COLO829 (cell line): ENCODE data around the gene IL23A.
"Not testable (repeated sequence)": the region's sequence is repeated elsewhere in the genome, so short reads cannot be mapped to it uniquely, and the experiment has no call there.

Experiments used
- DNase-seq: peaks from one replicate; pipeline ENCODE4 v3.0.0; 2012; ENCODE audit warnings: low spot score

Gene IL23A

DNA sequence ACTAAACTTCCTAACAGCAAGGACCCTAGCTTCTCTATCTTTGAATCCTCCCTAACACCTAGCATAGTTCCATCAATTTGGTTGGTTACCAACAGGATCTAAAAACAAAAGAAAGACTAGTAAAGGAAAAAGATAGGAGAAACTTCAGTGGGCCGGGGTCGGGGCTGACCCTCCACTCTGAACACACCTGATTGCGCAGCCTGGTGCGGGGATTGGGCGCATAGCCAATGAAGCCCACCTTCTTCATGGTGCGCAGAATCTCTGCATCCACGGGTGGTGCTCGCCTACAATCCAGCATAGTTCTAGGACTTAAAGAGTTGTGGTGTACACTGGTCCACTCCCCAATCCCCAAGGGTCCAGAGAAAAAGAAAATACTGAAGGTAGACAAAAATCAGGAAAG, 12.6 kb upstream of the IL23A start:
- DNase-seq: no peak

DNA sequence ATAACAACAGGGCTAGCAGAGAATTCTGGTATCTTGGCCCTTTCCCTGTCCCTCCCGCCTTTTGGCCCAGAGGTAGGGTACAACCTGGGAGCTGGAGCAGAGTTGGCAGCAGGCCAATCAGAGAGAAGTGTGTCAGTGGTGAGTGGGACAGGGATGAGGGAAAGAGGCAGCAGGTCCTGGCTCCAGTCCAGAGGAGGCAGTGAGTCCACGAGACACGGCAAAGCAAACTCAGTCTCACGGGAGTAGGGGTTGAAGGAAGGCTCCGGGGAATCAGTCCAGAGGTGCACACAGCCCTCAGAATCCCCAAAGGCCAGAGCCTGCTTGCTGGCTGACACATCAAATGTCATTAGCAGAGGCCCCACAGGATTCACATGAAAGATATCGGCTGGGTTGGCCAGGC, 12.2 kb upstream of the IL23A start:
- DNase-seq: no peak

DNA sequence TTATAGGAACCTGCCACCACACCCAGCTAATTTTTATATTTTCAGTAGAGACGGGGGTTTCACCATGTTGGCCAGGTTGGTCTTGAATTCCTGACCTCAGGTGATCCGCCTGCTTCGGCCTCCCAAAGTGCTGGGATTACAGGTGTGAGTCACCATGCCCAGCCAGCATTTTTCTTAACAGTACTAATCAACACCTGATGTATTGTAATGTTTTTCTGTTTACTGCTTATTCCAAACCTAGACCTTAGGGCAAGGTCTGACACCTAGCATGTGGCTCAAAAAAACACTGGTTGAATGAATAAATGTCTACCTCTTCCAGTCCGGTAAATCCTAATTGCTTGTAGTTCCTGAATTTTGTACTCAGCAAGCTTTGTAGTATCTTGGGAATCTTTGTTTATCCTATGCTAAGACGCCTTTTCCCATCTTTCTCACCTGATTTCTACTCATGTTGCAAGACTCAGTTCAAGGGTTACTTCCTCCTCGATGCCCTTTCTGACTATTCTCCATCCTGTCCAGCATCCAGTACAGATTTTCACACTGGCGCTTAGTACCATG, 7.7 kb upstream of the IL23A start:
- no peak for DNase-seq

DNA sequence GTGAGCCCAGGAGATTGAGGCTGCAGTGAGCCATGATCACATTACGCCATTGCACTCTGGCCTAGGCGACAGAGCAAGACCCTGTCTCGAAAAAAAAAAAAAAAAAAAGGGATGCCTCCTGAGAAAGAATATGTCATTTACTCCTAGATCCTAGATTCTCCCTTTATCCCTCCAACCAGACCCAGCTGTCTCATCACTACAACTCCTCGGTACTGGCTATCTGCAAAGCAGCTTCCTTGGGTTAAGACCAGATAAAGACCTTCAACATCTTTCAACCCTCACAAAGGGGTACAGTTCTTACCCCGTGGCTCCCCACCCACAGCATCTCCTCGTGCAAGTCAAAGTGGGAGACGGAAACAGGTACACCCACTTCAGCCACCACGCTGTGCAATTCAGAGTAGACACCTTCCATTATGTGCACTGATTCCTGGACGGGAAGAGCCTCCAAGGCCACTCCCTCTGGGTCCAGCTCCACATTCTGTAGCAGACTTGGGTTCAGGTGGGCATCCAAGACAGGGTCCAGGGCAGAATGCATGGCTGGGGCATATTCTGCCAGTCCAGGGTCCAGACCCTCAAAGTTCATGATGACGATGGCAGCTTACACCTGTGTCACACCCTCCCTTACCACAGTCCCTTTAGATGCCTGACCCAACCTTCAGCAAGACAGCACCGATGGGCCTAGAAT, 6.0 kb upstream of the IL23A start:
- no peak for DNase-seq

DNA sequence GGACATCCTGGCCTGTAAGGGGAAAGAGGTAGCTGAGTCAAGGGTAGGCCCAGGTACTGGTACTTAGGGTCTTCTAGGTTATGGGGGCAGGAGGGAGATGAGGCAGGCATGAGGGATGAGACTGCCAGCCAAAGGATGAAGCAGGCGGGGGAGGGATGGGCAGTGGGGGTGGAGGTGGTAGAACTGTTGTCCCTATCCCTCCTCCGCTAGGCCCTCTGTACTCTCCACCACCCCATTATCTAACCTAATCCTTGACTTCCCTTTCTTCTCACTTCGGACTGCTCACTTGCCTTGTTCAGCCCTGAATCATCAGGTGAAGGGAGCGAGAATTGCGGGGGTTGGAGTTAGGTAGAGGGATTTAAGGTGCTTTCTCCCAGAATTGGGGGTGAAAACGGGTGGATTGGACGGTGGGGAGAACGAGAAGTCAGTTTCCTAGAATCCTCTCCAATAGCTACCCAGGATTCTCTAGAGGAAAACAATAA, 5.4 kb upstream of the IL23A start:
- DNase-seq: no peak

DNA sequence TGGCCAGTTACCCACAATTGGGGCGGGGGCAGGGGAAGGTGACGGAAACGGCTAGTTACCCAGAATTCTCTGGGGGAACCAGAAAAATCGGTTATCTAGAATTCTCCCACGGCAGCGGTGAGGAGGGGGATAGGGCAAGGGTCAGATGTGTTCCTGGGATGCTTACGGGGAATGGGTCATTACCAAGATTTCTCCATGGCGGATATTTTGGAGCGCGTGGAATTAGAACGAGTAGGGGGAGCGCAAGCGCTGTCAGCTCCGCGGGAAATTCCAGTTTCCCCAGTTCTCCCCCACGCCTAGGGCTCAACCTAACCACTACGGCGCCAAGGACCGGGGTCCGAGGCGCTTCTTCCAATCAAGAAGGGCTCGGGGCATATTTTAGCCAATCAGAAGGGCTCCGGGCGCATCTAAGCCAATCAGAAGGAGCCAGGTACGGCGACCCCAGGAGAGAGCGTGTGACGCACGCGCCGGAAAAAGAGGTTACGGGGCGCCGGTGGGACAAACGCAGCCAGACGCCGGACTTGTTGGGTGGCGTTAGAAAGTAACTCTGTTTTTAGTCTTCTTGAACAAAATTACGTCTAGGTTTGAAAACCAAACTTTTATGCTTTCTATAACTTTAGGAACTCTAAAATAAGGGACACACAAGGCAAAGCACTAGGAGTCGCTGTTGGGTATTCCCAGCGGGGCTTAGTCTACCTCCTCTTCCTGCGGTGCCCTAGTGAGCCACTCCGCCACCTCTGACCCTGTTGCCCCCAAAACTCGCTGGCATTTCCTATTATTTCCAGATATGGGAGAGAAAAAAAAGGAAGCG, 4.8 kb upstream of the IL23A start, which contains the start of gene PAN2:
Gene PAN2, minus strand, starts transcription at position 322 of the 811 bp plus-strand sequence. CDS start 906 bp downstream, outside the sequence.
- DNase-seq: peak; percentile 99

DNA sequence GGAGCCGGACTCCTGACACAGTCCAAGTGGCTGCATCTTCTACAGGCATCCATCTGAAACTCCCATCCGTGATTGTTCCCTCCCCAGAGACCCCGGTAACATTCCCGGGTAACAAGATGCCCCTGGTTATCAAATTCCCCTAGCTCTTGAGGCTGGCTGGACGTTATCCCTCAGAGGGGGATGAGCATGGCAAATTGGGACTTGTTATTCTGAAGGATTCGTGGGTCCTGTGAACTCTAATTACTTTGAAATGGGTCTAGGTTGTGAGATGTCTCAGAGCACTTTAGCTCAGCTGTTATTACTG, 4.2 kb upstream of the IL23A start:
- no peak for DNase-seq

DNA sequence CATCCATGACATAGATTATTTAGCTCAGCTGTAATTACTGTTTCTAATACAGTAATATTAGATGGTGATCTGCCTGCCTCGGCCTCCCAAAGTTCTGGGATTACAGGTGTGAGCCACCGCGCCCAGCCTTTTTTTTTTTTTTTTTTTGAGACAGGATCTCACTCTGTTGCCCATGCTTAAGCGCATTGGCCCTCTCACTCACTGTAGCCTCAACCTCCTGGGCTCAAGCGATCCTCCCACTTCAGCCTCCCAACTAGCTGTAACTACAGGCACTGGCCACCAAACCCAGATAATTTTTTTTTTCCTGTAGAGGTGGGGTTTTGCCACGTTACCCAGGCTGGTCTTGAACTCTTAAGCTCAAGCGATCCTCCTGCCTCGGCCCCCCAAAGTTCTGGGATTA, 3.2 kb upstream of the IL23A start:
- DNase-seq: not testable (repeated sequence)

DNA sequence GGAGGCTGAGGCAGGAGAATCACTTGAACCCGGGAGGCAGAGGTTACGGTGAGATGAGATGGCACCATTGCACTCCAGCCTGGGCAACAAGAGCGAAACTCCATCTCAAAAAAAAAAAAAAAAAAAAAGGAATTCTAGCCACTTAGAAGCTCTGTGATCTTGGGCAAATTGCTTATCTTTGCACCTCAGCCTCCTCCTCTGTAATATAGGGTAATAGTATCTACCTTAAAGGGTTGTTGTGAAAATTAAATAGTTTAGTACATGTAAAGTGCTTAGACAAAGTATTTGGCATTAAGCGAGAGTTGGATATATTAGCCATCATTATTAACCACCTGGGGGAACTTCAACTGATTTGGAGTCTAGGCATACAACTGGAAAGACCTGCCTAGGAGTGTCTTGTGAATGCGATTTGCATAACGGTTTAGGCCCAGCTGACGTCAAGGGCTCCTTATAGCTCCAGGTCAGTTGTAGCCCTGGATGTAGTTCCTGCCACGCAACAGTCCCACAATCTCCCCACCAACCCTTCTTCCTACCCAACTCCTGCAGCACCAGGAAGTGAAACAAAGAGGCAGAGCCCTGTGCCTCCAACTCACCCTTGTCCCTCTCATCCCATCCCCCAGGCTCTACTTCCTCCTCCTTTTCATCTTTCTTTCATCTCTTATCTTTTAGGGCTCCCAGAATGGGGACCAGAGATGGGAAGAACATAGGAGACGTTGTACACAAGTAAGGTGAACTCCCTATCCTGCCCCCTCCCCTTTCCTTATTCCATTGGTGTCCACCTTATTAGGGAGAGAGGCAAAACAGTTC, 2.1 kb upstream of the IL23A start:
- DNase-seq: no peak

DNA sequence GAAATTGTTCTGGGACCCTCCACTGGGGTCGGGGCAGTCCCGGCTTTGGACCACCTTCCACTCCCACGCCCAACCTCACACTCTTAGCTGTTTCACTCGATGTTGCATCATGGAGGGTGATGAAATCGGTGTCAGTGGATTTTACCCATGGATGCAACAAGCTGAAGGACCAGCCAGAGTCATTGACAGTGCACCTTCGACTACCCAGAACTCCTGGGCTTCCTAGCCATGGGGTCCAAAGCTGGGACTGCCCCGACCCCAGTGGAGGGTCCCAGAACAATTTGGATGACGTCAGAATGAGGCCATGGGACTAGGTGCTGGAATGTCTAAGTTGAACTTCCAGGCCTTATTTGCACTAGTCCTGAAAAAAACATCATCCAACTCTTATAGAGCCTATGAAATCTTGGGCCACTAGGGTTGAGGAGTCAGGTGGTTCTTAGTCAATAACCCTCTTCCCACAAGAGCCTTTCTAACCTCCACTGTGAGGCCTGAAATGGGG, 882 bp upstream of the IL23A start:
- DNase-seq: no peak

DNA sequence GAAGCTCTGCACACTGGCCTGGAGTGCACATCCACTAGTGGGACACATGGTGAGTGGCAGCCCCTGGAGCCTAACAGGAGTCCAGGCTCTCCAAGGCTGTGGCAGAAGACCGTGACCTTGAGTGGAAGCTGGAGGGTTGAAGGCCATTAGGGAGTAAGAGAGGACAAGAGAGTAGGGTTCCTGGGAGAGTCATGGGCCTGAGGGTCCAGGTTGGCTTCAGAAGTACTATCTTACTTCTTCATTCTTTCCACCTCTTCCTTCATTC, 406 bp downstream of the IL23A start:
- DNase-seq: no peak

DNA sequence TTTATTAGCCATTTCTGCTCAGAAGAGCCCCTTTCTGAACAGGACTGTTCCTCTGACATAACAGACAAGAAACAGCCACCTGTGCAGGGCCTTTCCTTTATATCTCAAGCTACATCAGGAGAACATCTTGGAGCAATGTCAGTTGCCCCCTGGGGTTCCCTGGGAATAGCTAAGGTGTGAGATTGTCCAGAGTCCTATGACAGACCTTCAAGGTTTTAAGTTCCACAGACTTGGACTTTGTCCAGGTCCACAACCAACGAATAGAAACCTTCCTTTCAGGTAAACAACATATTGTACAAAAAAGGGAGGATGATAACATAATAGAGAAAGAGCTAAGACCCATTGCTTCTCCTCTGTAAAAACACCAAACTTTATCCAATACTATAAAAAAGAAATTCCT, 2.9 kb downstream of the IL23A start:
- DNase-seq: no peak

DNA sequence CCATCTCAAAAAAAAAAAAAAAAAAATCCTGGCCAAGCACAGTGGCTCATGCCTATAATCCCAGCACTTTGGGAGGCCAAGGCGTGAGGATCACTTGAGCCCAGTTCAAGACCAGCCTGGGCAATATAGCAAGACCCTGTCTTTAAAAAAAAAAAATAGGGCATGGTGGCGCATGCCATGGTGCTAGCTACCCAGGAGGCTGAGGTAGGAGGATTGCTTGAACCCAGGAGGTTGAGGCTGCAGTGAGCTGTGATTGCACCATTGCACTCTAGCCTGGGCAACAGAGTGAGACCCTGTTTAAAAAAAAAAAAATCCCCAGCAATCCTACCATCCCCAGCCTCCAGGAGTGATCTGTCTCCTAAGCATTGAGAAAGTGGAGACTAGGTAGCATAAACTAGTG, 3.6 kb downstream of the IL23A start:
- not testable (repeated sequence) for DNase-seq

DNA sequence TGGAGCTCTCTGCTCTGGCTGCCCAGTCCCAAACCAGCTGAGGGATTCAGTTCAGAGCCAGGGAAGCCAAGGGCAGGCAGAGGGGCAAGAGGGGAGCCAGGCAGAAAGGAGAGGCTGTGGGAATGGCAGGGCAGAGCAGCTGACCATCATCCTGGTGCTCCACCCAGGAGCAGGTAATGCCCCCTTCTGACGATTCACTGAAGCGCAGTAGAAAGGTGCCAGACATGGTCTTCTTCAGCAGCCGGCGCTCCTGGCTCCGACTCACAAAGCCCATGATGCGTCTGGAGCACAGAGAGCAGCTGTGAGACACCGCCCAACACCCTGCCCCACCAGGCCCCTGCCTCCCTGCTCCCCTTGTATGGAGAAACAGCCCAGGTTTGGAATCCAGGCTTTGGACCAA, 8.0 kb downstream of the IL23A start:
- no peak for DNase-seq

DNA sequence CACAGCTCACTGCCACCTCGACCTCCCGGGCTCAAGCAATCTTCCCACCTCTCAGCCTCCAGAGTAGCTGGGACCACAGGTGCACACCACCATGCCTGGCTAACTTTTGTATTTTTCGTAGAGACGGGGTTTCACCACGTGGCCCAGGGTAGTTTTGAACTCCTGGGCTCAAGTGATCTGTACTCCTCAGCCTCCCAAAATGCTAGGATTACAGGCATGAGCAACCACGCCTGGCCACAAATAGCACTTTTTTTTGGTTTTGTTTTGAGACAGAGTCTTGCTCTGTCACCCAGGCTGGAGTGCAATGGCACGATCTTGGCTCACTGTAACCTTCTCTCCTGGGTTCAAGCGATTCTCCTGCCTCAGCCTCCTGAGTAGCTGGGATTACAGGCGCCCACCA, 8.6 kb downstream of the IL23A start:
- not testable (repeated sequence) for DNase-seq

DNA sequence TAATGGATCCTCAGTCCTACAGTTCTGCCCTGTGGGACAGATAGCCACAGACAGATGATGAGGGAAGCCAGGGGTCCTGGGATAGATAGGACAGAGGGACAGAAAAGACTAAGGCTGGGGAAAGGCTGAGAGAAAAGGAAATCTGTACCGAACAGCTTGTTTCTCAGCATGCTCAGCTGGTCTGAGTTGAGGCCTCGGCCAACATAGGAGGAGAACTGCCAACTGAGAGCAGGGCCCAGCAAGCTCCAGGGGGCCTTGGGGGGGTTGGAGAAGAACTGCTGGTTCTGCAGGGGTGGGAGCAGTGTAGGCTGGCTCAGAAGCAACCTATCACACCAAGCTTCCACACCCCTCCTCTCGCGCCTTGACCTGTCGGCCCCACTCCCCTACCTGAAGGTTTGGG, 10.1 kb downstream of the IL23A start:
- no peak for DNase-seq

DNA sequence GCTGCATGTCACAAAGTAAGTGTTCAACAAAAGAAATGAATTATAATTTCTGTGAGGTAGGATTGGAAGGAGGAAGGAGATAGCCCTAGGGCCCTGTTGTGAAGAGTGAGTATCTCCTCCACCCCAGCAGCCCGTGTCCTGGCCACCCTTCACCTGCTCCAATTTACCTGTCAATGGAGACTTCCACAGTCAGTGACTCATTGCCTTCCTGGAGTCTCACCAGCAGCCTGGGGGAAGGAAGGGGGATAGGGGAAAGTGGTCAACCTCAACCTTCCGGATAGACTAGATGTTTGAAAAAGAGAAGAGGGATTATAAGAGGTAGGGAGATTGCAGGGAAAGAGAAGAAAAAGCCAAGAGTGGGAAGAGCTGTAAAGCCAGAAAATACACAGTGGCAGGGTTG, 12.0 kb downstream of the IL23A start:
- DNase-seq: no peak

DNA sequence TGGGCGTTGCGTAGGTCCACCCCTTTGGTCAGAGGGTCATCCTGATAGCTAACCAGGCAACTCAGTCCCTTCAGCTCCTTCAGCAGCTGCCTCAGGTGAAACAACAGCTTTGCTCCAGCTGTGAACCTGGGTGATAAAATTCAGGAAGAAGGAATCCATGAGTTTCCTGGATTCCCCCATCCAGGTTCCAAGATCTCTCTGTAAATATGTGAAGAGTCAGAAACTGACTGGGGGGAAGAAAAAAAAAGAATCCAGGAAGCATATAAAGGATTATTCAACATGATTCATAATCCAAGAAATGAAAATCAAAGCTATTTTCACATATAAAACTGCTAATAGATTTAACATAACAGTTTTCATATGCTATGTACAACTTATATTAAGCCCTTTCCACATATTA, 12.6 kb downstream of the IL23A start:
- no peak for DNase-seq

DNA sequence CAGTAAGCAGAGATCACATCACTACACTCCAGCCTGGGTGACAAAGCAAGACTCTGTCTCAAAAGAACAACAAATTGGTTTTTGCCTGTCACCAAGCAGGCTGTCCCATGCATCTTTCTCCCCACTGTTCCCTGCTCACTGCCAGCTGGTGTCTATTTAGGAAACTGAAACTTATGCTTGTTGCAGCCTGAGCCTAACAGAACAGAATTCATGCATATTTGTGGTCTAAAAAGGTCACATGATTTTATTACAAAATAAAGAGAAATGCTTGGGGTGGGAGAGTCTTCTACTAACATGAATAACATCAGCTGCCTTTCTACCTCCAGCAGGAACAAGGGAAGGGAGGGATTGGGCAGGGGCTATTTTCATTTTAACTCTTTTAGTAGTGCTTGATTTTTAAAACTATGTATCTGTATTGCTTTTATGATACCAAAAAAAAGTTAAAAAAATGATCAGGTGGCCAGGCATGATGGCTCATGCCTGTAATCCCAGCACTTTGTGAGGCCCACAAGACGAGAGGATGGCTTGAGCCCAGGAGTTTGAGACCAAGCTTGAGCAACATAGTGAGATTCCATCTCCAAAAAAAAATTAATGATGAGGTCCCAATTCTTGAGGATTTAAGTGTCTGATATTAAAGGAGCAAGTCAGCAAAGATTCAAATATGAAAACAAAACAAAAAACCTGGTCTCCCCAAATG, 20.3 kb downstream of the IL23A start:
- peak; percentile 43 for DNase-seq

DNA sequence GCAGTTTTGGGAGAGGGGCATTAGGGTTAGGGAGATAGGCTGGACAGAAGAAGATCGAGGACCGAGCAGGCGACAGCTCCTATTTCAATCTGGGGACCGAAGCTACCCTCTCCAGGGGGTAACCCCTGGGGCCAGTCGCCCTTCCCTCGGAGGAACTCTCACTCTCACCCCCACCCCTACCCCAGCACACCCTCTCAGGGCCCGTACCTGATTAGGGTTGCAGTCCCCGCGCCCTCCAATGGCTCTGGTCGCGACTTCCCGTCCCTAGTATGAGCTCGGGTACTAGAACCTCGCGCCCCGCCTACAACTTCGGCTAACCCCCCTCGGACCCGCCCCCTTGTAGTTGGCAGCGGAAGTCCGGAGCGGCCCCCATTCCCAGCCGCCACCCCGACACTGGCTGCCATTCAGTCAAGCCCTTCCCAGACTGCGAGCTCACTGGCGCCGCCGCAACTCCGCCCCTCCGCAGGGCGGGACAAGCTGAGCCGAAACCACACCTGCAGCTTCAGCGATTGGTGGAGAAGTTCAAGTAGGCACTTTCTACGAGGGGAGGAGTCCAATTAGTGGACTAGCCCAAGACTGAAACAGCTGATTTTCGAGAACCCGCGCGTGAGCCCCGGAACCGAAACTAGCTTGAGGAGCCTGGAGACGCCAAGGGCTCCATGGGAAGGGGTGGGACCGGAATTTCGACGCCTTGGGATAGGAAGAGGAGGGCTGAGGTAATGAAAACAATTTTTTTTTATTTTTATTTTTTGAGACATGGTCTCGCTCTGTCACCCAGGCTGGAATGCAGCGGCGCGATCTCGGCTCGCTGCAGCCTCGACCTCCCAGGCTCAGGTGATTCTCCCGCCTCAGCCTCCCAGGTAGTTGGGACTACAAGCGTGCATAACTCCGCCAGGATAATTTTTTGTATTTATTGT, 21.4 kb downstream of the IL23A start, which contains the start of gene STAT2:
Gene STAT2, minus strand, starts transcription at position 257 of the 917 bp plus-strand sequence. CDS start 3,536 bp downstream, outside the sequence.
- DNase-seq: peak; percentile 97
